Activated T-cell treated with anti-CD3 and anti-CD28 coated beads, Interleukin-2, amount 50 U/mL, for 72 hours (primary cell): ENCODE data around the gene TM9SF2. TPM values are rescaled to one million over a fixed set of nuclear protein-coding genes. Genes with fewer than 3 reads are reported as not detected.

Experiments used
- ATAC-seq, 2 donors: fragments of 150-1000 bp; cut with Tn5 transposase; replicated peaks in 1 of 2; 2 replicates each; pipeline ENCODE4 v1.10.0; 2021; ENCODE audit warnings: moderate library complexity in 2 of 2, mild to moderate bottlenecking in 1 of 2
- DNase-seq, 2 donors: peaks; one replicate each; pipeline ENCODE4 v3.0.0; 2021 to 2022; ENCODE audit warnings: mixed read lengths in 1 of 2
- H3K27ac Mint-ChIP-seq: one replicate; pipeline ENCODE4 v1.8.0; 2022; ENCODE audit warnings: mild to moderate bottlenecking, moderate library complexity, mixed read lengths
- H3K27me3 Mint-ChIP-seq: one replicate; pipeline ENCODE4 v1.8.0; 2022; ENCODE audit warnings: low read depth, mixed read lengths
- H3K36me3 Mint-ChIP-seq, 2 donors: one replicate each; pipeline ENCODE4 v1.8.0; 2022; ENCODE audit warnings: mixed read lengths in 2 of 2, mild to moderate bottlenecking in 1 of 2; ENCODE audit not compliant: insufficient read depth in 2 of 2
- H3K4me1 Mint-ChIP-seq: one replicate; pipeline ENCODE4 v1.8.0; 2022; ENCODE audit warnings: low read depth, mixed read lengths
- H3K4me3 Mint-ChIP-seq, 2 donors: one replicate each; pipeline ENCODE4 v1.8.0; 2022; ENCODE audit warnings: mild to moderate bottlenecking in 2 of 2, mixed read lengths in 2 of 2, moderate library complexity in 2 of 2
- H3K9me3 Mint-ChIP-seq, 2 donors: one replicate each; pipeline ENCODE4 v1.8.0; 2022; ENCODE audit warnings: mixed read lengths in 2 of 2
- total RNA-seq, 2 donors: library from RNA; stranded (reverse); gene quantifications; one replicate each; pipeline ENCODE4 v1.2.3, GENCODE V29; 2022

TM9SF2 gene
- total RNA-seq, 2 donors from 2014 or later = 56.8 to 77.2 TPM

- Mint-ChIP-seq H3K36me3 (peaks cover 23 to 43% of the 10 kb centered on the region in 2 donors), H3K27ac (no peak overlapping the region), H3K4me3 (no peak overlapping the region), H3K4me1 (peaks cover 37% of the 10 kb centered on the region), H3K27me3 (no peaks in the 10 kb centered on the region), H3K9me3 (no peaks in the 10 kb centered on the region)
- no peak for ATAC-seq
- no peak for DNase-seq
These were observed 21.0 kb downstream of the TM9SF2 start for GRCh38 chr13:99522298-99522697.

GRCh38 chr13:99523838-99524237 lies 22.6 kb downstream of the TM9SF2 start:
- ATAC-seq (peak; percentile 66), DNase-seq (no peak)
- H3K4me1 Mint-ChIP-seq = peaks cover 37% of the 10 kb centered on the region
- no peaks in the 10 kb centered on the region for H3K27me3 Mint-ChIP-seq
- H3K9me3 Mint-ChIP-seq = no peaks in the 10 kb centered on the region
- H3K4me3 Mint-ChIP-seq = no peak overlapping the region
- peak overlapping the region; percentile 81 for H3K27ac Mint-ChIP-seq
- H3K36me3 Mint-ChIP-seq = peaks cover 23 to 43% of the 10 kb centered on the region in 2 donors

- no peaks in the 10 kb centered on the region for H3K9me3 Mint-ChIP-seq
- ATAC-seq = no peak
- H3K27ac Mint-ChIP-seq = peak overlapping the region; percentile 3
- H3K4me3 Mint-ChIP-seq = no peak overlapping the region
- peaks cover 23 to 39% of the 10 kb centered on the region in 2 donors for H3K36me3 Mint-ChIP-seq
- no peaks in the 10 kb centered on the region for H3K27me3 Mint-ChIP-seq
- no peak for DNase-seq
- peaks cover 37% of the 10 kb centered on the region for H3K4me1 Mint-ChIP-seq
These were observed 24.7 kb downstream of the TM9SF2 start for GRCh38 chr13:99525967-99526366.

GRCh38 chr13:99526549-99526948 lies 25.3 kb downstream of the TM9SF2 start:
- ATAC-seq (peak in 1 of 2 donors; percentile 41), DNase-seq (no peak)
- H3K9me3 Mint-ChIP-seq = no peaks in the 10 kb centered on the region
- no peak overlapping the region for H3K4me3 Mint-ChIP-seq
- peaks cover 20 to 35% of the 10 kb centered on the region in 2 donors for H3K36me3 Mint-ChIP-seq
- H3K27me3 Mint-ChIP-seq = no peaks in the 10 kb centered on the region
- H3K4me1 Mint-ChIP-seq = peaks cover 37% of the 10 kb centered on the region
- H3K27ac Mint-ChIP-seq = peak overlapping the region; percentile 3

- no peak for DNase-seq
- peaks cover 37% of the 10 kb centered on the region for H3K4me1 Mint-ChIP-seq
These were observed 26.0 kb downstream of the TM9SF2 start for GRCh38 chr13:99527301-99527700.

GRCh38 chr13:99528547-99528946 lies 27.3 kb downstream of the TM9SF2 start:
- ATAC-seq (no peak), DNase-seq (no peak)
- Mint-ChIP-seq H3K9me3 (no peaks in the 10 kb centered on the region), H3K4me1 (peaks cover 34% of the 10 kb centered on the region), H3K27me3 (no peaks in the 10 kb centered on the region), H3K27ac (no peak overlapping the region), H3K4me3 (no peak overlapping the region), H3K36me3 (peaks cover 20 to 26% of the 10 kb centered on the region in 2 donors)

More at GRCh38 chr13:99527301-99527700, 26.0 kb downstream of the TM9SF2 start:
- H3K36me3 Mint-ChIP-seq = peaks cover 20 to 31% of the 10 kb centered on the region in 2 donors
- no peak overlapping the region for H3K27ac Mint-ChIP-seq
- no peak for ATAC-seq
- no peaks in the 10 kb centered on the region for H3K9me3 Mint-ChIP-seq
- H3K27me3 Mint-ChIP-seq = no peaks in the 10 kb centered on the region
- H3K4me3 Mint-ChIP-seq = no peak overlapping the region

- Mint-ChIP-seq H3K27me3 (no peaks in the 10 kb centered on the region), H3K27ac (no peak overlapping the region), H3K9me3 (no peaks in the 10 kb centered on the region), H3K36me3 (peaks cover 3 to 7% of the 10 kb centered on the region in 2 donors), H3K4me1 (peaks cover 14% of the 10 kb centered on the region), H3K4me3 (no peak overlapping the region)
- ATAC-seq = no peak
- no peak for DNase-seq
These were observed 34.8 kb downstream of the TM9SF2 start for GRCh38 chr13:99536023-99536422.

GRCh38 chr13:99540530-99540929 lies 39.3 kb downstream of the TM9SF2 start:
- peaks cover 36% of the 10 kb centered on the region for H3K4me1 Mint-ChIP-seq
- H3K36me3 Mint-ChIP-seq = peaks cover 12 to 24% of the 10 kb centered on the region in 2 donors
- DNase-seq (no peak), ATAC-seq (peak; percentile 25 to 50)
- no peak overlapping the region for H3K4me3 Mint-ChIP-seq
- H3K27ac Mint-ChIP-seq = no peak overlapping the region
- H3K9me3 Mint-ChIP-seq = no peaks in the 10 kb centered on the region
- no peaks in the 10 kb centered on the region for H3K27me3 Mint-ChIP-seq

GRCh38 chr13:99542788-99543406 lies 41.6 kb downstream of the TM9SF2 start:
- H3K27ac Mint-ChIP-seq = peak overlapping the region; percentile 59
- peak overlapping the region; percentile 53 to 61 for H3K4me3 Mint-ChIP-seq
- H3K4me1 Mint-ChIP-seq = peaks cover 38% of the 10 kb centered on the region

GRCh38 chr13:99545361-99545760 lies 44.1 kb downstream of the TM9SF2 start:
- Mint-ChIP-seq H3K9me3 (no peaks in the 10 kb centered on the region), H3K27ac (no peak overlapping the region), H3K36me3 (peaks cover 21 to 43% of the 10 kb centered on the region in 2 donors), H3K4me1 (peaks cover 42% of the 10 kb centered on the region), H3K27me3 (no peaks in the 10 kb centered on the region), H3K4me3 (no peak overlapping the region)
- ATAC-seq (no peak), DNase-seq (no peak)

More at GRCh38 chr13:99542788-99543406, 41.6 kb downstream of the TM9SF2 start:
- Mint-ChIP-seq H3K9me3 (no peaks in the 10 kb centered on the region), H3K27me3 (no peaks in the 10 kb centered on the region), H3K36me3 (peaks cover 15 to 27% of the 10 kb centered on the region in 2 donors)
- ATAC-seq = peak; percentile 98 to 99
- peak; percentile 64 to 67 for DNase-seq

- Mint-ChIP-seq H3K4me3 (no peak overlapping the region), H3K9me3 (no peaks in the 10 kb centered on the region), H3K27ac (no peak overlapping the region), H3K27me3 (no peaks in the 10 kb centered on the region), H3K4me1 (peaks cover 35% of the 10 kb centered on the region), H3K36me3 (peaks cover 22 to 42% of the 10 kb centered on the region in 2 donors)
- ATAC-seq (no peak), DNase-seq (no peak)
These were observed 44.7 kb downstream of the TM9SF2 start for GRCh38 chr13:99545979-99546378.

- H3K36me3 Mint-ChIP-seq = peaks cover 24 to 42% of the 10 kb centered on the region in 2 donors
- peaks cover 28% of the 10 kb centered on the region for H3K4me1 Mint-ChIP-seq
- DNase-seq (no peak), ATAC-seq (no peak)
- no peak overlapping the region for H3K27ac Mint-ChIP-seq
- no peaks in the 10 kb centered on the region for H3K9me3 Mint-ChIP-seq
- no peaks in the 10 kb centered on the region for H3K27me3 Mint-ChIP-seq
- H3K4me3 Mint-ChIP-seq = no peak overlapping the region
These were observed 45.6 kb downstream of the TM9SF2 start for GRCh38 chr13:99546878-99547277.

- Mint-ChIP-seq H3K27me3 (no peaks in the 10 kb centered on the region), H3K9me3 (no peaks in the 10 kb centered on the region), H3K4me1 (peaks cover 13% of the 10 kb centered on the region), H3K27ac (no peak overlapping the region), H3K36me3 (peaks cover 16 to 34% of the 10 kb centered on the region in 2 donors), H3K4me3 (peak overlapping the region in 1 of 2 donors; percentile 16)
- ATAC-seq (peak; percentile 32 to 83), DNase-seq (no peak)
These were observed 47.2 kb downstream of the TM9SF2 start for GRCh38 chr13:99548448-99548847.

- Mint-ChIP-seq H3K9me3 (no peaks in the 10 kb centered on the region), H3K4me1 (peaks cover 28% of the 10 kb centered on the region), H3K27me3 (no peaks in the 10 kb centered on the region), H3K27ac (no peak overlapping the region), H3K4me3 (no peak overlapping the region), H3K36me3 (peaks cover 17 to 33% of the 10 kb centered on the region in 2 donors)
- DNase-seq (no peak), ATAC-seq (no peak)
These were observed 51.8 kb downstream of the TM9SF2 start for GRCh38 chr13:99553033-99553432.
